Endothelial cell (in vitro differentiated cells): Measurements from ENCODE around the gene DEK. TPM values are rescaled to one million over a fixed set of nuclear protein-coding genes. Genes with fewer than 3 reads are reported as not detected.
"Not testable (repeated sequence)": the region's sequence is repeated elsewhere in the genome, so short reads cannot be mapped to it uniquely, and the experiment has no call there.

Experiments
- DNase-seq: peaks from one replicate; pipeline ENCODE4 v3.0.0; 2021; ENCODE audit warnings: low spot score
- H3K27ac Mint-ChIP-seq: one replicate; pipeline ENCODE4 v1.8.0; 2021; ENCODE audit warnings: mixed read lengths, inconsistent platforms; ENCODE audit not compliant: unreplicated experiment
- H3K27me3 Mint-ChIP-seq: one replicate; pipeline ENCODE4 v1.8.0; 2021; ENCODE audit warnings: mild to moderate bottlenecking, moderate library complexity, mixed read lengths, inconsistent platforms; ENCODE audit not compliant: unreplicated experiment
- H3K36me3 Mint-ChIP-seq: one replicate; pipeline ENCODE4 v1.8.0; 2021; ENCODE audit warnings: mild to moderate bottlenecking, low read depth, mixed read lengths, inconsistent platforms; ENCODE audit not compliant: unreplicated experiment
- H3K4me1 Mint-ChIP-seq: one replicate; pipeline ENCODE4 v1.8.0; 2021; ENCODE audit warnings: mild to moderate bottlenecking, mixed read lengths, inconsistent platforms; ENCODE audit not compliant: unreplicated experiment
- H3K4me3 Mint-ChIP-seq: one replicate; pipeline ENCODE4 v1.8.0; 2021; ENCODE audit warnings: mild to moderate bottlenecking, mixed read lengths, inconsistent platforms; ENCODE audit not compliant: unreplicated experiment
- H3K9me3 Mint-ChIP-seq: one replicate; pipeline ENCODE4 v1.8.0; 2021; ENCODE audit warnings: mixed read lengths, inconsistent platforms; ENCODE audit not compliant: unreplicated experiment
- total RNA-seq: library from RNA; stranded (reverse); fragmentation: NEBNext Ultra II Directional; extraction: Animal tissue kit (Norgen Biotek cat#: 25700); gene quantifications from one replicate; pipeline ENCODE4 v1.2.1, GENCODE V29; 2021; ENCODE audit not compliant: unreplicated experiment
- TF ChIP-seq, protein P1 (sequence below): fragments of 200-600 bp; sonication (generic); IDR thresholded peaks from one replicate; pipeline ENCODE4 v1.5.0; 2021; ENCODE audit warnings: antibody characterized with exemption; ENCODE audit not compliant: unreplicated experiment

Gene DEK
- total RNA-seq, 1 donor from 2014 or later = 61.2 TPM

DNA sequence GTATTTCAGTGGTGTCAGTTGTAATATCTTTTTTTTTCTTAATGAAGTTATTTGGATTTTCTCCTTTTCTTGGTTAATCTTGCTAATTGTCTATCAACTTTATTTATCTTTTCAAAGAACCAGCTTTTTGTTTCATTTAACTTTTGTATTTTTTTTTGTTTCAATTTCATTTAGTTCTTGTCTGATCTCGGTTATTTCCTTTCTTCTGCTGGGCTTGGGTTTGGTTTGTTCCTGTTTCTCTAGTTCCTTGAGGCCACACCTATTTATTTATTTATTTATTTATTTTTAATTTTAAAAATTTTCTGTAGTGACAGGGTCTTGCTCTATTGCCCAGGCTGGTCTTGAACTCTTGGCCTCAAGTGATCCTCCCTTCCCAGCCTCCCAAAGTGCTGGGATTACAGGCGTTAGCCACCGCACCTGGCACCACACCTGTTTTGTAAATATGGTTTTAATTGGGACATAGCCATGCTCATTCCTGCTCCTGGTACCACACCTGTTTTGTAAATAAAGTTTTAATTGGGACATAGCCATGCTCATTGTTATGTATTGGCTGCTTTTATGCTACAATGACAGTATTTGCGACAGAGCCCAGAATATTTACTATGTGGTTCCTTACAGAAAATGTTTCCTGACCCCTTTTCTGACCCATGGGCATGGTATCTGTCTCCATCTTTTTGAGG, 86.9 kb downstream of the DEK start:
- no peak overlapping the region for H3K4me3 Mint-ChIP-seq
- no peaks in the 10 kb centered on the region for H3K9me3 Mint-ChIP-seq
- no peak for DNase-seq
- TF ChIP-seq, protein P1, sequence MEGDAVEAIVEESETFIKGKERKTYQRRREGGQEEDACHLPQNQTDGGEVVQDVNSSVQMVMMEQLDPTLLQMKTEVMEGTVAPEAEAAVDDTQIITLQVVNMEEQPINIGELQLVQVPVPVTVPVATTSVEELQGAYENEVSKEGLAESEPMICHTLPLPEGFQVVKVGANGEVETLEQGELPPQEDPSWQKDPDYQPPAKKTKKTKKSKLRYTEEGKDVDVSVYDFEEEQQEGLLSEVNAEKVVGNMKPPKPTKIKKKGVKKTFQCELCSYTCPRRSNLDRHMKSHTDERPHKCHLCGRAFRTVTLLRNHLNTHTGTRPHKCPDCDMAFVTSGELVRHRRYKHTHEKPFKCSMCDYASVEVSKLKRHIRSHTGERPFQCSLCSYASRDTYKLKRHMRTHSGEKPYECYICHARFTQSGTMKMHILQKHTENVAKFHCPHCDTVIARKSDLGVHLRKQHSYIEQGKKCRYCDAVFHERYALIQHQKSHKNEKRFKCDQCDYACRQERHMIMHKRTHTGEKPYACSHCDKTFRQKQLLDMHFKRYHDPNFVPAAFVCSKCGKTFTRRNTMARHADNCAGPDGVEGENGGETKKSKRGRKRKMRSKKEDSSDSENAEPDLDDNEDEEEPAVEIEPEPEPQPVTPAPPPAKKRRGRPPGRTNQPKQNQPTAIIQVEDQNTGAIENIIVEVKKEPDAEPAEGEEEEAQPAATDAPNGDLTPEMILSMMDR = no peak
- no peaks in the 10 kb centered on the region for H3K4me1 Mint-ChIP-seq
- H3K36me3 Mint-ChIP-seq = peaks cover 29% of the 10 kb centered on the region
- no peak overlapping the region for H3K27ac Mint-ChIP-seq
- no peaks in the 10 kb centered on the region for H3K27me3 Mint-ChIP-seq

DNA sequence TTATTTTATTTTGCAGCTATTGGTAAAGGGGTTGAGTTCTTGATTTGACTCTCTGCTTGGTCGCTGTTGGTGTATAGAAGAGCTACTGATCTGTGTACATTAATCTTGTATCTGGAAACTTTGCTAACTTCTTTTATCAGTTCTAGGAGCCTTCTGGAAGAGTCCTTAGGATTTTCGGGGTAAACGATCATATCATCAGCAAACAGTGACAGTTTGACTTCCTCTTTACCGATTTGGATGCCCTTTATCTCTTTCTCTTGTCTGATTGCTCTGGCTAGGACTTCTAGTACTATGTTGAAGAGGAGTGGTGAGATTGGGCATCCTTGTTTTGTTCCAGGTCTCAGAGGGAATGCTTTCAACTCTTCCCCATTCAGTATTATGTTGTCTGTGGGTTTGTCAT, 88.1 kb downstream of the DEK start:
- H3K9me3 Mint-ChIP-seq, H3K27me3 Mint-ChIP-seq, H3K27ac Mint-ChIP-seq, H3K4me1 Mint-ChIP-seq, DNase-seq, H3K4me3 Mint-ChIP-seq: not testable (repeated sequence)
- H3K36me3 Mint-ChIP-seq = peaks cover 34% of the 10 kb centered on the region

Other genes starting within 250 kb of the DEK start
- 0.64 TPM for gene NHLRC1, start 141.9 kb downstream of the DEK start, total RNA-seq
- gene TPMT, start 109.5 kb downstream of the DEK start, total RNA-seq = 13.7 TPM
- gene KDM1B, start 109.1 kb downstream of the DEK start, total RNA-seq = 14.9 TPM
- 23.2 TPM for gene RNF144B, start 122.8 kb upstream of the DEK start, total RNA-seq